Fibroblast of skin of abdomen (primary cell): ENCODE data around the gene CTSA.
A peak's percentile ranks its signal among the peaks of the same experiment; 100 is the strongest.
"Not testable (repeated sequence)": the region's sequence is repeated elsewhere in the genome, so short reads cannot be mapped to it uniquely, and the experiment has no call there.

Experiments used
- DNase-seq: peaks from one replicate; pipeline ENCODE4 v3.0.0-alpha.2; 2013

CTSA gene

GRCh38 chr20:45897289-45897688, 6.2 kb downstream of the CTSA start:
- no peak for DNase-seq

DNA sequence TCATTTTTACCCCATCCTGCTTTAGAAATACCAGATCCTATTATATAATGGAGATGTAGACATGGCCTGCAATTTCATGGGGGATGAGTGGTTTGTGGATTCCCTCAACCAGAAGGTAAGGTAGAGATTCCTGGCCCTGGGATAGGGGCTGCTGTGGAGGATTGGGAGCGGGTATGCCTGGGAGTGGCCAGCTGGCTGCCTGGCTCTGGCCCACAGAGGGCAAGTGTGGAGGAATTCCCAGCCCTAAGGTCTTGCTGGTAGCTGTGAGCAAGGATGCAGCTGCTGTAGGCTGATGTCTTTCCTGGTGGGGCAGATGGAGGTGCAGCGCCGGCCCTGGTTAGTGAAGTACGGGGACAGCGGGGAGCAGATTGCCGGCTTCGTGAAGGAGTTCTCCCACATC, 6.6 kb downstream of the CTSA start:
- DNase-seq: no peak

GRCh38 chr20:45898285-45898684, 7.2 kb downstream of the CTSA start:
- no peak for DNase-seq

DNA sequence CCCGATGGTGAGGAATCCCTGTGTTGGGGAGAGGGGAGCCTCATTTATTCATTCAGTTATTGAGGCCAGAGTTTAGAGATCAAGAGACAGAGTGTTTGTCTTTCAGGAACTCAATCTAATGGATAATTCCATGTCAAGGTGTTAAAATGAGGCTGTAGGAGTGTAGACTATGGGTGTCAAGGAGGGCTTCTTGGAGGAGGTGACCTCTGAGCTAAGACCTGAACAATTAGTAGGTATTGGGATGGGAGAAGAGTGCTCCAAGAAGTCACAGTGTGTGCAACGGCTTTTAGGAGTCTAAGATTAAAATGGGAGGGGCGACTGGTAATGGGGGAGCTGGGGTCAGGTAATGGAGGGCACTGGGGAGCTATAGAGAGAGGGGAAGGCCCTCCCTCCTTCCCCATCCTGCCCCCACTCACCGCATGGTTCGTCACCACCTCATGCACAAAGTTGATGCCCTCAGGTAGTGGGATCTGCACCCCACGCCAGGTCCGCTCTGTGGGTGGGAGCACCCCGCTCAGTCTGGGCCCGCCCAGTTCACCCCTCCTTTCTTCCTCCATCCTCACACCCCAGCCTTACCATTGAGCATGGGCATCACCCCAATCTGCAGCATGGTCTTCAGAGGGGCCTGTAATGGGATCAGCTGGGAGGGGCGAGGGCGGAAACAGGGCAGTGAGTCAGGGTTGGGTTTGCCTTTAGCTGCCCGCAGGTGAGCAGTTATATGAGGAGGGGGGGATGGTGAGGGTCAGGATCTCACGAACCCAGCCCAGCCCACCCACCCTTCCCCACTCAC, 8.1 kb downstream of the CTSA start:
- DNase-seq: no peak

DNA sequence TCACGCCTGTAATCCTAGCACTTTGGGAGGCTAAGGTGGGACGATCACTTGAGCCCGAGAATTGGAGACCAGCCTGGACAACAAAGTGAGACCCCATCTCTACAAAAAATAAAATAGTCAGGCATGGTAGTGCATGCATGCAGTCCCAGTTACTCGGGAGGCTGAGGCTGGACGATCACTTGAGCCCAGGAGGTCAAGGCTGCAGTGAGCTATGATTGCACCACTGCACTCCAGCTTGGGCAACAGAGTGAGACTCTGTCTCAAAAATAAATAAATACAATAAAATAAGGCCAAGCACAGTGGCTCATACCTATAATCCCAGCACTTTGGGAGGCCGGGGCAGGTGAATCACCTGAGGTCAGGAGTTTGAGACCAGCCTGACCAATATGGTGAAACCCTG, 10.2 kb downstream of the CTSA start:
- DNase-seq: not testable (repeated sequence)

DNA sequence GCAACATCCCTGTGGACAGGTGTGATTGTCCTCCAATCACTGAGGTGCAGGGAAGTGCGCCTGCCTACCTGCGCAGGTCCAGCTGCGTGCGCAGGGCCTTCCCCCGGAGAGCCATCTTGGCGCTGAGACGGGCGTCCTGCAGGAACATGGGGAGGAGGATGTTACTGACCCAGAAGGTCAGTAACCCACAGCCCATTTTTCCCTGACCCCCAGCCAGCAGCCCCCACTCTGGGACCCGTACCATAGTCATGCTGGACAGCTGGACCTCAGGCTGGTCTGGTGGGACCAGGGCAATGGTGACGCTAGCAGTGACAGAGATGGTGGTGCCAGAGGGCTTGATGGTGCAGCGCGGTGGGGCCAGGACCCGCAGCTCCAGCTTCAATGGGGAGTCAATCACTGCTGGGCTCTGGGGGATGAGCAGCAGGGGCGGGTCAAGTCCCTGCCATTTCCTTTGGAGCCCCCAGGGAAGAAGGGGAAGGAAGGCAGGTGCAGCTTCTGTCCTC, 11.1 kb downstream of the CTSA start:
- no peak for DNase-seq

DNA sequence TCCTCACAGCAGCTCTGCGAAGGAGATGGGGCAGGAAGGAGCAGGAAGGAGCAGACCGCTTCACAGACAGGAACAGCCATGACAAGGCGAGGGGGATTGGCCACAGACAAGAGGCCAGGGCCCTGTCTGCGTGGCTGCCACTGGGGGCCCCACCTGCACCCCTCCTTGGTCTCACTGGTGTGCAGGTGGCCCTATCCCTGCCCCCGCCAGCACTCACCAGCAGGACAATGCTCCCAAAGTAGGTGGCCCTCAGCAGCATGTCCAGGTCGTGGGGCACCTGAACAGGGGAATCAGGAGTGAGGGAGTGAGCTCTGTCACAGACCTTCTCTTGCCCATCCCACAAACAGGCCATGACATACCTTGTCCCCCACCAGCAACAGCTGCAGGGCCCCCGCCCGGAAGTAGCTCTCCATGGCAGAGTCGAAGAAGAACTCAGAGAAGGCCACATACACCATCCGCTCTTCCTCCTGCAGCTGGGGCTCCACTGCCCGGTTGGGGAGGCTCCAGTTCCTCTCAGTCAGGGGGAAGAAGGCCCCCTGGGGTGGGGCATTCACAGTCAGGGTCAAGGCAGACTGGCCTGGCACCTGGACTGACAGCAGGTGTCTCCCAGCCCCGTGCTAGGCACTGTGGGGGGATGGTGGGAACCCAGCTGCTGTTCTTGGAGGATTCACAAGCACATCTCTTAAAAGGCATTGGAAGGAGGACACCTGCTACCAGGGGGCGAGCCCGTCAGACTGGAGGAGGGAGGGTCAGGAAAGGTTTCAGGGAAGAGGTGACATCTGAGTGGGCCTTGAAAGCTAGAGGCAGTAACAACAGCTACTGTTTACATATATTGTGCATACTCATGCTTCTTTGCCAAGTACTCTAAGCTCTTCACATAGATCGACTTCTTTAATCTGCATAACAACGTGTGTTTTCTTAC, 13.7 kb downstream of the CTSA start:
- no peak for DNase-seq

DNA sequence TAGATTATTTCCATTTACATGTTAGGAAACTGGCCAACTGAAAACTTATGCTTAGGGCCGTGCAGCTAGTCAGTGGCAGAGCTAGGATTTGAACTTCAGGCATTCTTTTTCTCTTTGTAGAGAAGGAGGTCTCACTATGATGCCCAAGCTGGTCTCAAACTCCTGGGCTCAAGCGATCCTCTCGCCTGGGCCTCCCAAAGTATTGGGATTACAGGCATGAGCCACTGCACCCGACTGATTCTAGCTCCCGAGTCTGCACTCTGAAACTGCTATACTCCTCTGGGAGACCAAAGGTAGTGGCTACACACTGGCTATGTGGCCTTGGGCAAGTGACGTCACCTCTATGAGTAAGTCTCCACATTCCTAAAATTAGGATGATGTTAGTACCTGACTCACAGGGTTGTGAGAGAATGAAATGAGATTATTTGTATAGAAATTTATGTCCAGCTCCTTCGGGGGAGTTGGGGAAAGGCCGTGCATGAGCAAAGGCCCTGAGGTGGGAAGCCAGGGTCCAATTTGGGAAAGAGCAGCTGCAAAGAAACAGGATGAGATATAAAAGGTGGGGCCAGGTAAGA, 14.5 kb downstream of the CTSA start:
- DNase-seq: peak; percentile 42

DNA sequence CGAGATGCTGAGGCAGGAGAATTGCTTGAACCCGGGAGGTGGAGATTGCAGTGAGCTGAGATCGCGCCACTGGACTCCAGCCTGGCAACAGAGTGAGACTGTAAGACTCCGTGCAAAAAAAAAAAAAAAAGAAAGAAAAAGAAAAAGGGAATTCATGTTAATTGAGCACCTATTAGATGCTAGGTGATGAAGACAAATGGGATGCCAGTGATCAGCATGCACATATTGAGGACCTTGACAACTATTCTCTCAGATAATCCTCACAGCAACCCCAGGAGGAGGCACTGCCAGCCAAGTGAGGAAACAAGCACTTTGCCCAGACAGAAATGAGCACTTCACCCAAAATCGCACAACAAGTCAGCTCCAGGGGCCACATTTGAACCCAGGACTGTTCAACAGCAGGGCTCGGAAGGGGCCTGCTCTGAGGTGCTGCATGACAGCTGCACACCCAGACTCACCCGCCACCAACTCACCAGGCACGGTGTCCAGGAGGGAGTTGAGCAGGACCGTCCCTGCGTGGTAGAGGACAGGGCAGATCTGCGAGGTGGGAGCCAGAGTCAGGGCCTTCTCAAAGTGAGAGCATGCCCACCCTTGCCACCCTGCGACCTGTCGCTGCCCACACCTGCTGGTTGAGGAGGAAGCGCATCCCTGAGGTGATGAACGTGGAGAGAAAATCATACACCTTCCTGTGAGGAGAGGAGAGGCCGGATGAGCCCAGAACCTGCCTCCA, 16.2 kb downstream of the CTSA start:
- DNase-seq: no peak

- no peak for DNase-seq
These were observed 16.9 kb downstream of the CTSA start for GRCh38 chr20:45908084-45908483.

- no peak for DNase-seq
These were observed 18.2 kb downstream of the CTSA start for GRCh38 chr20:45909336-45909808.

DNA sequence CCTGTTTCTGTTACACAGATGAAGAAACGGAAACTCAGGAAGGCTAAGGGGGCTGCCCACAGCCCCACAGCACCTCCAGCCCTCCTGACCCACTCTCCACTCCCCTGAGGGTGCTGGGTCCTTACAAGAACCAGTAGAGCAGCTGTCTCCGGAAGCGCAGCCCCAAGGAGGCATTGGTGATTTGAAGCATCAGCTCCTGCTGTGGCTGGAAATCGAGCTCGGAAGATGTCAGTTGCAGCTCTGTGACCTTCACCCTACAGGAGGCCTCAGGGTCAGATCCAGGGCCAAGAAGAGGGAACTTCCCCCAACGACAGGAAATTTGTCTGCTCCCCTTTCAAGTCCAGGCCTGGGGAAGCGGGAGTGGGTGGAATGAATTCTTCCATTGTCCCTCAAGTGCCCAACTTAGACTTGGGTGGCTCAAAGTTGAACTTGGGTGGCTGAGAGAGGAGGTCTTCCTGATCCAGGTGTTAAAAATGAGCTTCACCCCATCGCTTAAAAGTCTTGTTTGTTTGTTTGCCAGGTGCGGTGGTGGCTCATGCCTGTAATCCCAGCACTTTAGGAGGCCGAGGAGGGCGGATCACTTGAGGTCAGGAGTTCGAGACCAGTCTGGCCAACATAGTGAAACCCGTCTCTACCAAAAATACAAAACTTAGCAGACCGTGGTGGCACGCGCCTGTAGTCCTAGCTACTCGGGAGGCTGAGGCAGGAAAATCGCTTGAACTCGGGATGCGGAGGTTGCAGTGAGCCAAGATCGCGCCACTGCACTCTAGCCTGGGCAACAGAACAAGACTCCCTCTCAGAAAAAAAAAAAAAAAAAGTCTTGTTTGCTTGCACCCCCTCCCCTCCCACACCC, 18.9 kb downstream of the CTSA start:
- no peak for DNase-seq

DNA sequence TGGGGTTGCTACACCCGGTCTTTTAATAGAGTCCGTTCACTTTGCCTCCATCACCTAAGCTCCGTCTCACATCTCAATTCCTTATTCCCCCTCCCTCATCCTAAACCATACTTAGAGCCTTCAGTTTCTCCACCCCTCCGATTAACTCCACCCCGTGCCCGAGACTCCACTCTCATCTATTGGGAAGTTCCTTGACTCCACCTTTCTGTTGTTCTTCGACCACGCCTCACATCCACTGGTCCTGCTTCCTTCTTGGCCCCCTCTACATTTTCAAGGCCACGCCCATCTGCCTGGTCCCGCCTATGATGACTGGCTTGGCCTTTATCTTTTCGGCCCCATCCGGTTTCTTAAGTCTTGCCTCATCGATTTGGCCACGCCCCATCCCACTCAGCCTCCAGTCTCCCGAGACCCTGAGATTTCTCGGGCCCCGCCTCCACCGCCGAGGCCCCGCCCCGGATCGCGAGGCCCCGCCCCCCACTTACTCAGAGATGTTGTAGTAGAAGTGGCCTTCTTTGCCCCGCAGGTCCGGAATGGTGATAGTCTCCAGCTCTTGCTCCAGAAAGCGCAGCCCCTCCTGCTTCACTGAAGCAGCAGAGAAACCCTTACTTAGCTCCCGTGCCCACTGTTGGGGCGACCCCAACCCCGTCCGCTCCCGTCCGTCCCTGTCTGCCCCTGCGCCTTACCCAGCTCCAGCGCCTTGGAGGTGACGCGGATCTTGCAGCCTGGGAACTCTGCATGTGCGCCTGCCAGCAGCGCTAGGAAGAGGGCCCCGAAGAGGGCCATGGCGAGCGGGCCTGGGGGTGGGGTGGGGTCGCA, 19.7 kb downstream of the CTSA start:
- DNase-seq: peak; percentile 100

GRCh38 chr20:45911486-45912343, 20.6 kb downstream of the CTSA start, which contains the start of gene PLTP:
Gene PLTP (minus strand): TSS chr20:45912155. CDS start chr20:45911452, 703 bp downstream.
- DNase-seq: peak; percentile 85

DNA sequence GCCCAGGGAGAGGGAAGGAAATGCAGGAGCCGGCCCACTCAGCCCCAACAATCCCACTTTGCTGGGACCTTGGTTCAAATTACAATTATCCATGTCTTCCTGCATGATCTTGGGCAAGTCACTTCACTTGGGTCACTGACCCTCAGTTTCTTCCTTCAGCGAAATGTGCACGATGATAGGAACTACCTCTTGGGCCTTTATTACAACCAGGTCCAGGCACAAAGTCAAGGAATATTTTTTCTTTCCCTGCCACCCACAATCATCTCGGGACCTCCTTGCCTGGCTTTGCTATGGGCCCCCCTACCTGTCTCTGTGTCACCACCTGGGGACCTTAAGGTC, 21.2 kb downstream of the CTSA start:
- no peak for DNase-seq

DNA sequence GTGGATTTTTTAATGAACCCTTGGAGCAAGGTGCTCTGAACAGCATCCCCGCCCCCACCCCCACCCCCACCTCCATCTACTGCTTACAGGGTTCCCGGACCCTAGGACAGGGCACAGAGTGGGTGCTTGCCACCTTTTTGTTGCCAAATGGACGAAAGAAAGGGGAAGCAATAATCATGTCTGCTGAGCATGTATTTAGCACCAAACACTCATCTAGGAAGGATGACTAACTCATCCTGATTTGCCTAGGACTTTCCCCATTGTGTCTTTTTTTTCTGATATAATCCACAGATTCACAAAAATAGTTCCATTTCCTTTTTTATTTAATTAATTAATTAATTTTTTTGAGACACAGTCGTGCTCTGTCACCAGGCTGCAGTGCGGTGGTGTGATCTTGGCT, 22.0 kb downstream of the CTSA start:
- DNase-seq: no peak

GRCh38 chr20:45917790-45918141, 26.6 kb downstream of the CTSA start:
- DNase-seq: peak; percentile 42

- peak; percentile 27 for DNase-seq
These were observed 27.1 kb downstream of the CTSA start for GRCh38 chr20:45918182-45918737.
